Measurements from ENCODE around the gene VPS8.

Gene VPS8

GRCh38 chr3:184796551-184796950, 15.4 kb upstream of the VPS8 start:
- no peaks in the 10 kb centered on the region for H3K36me3 ChIP-seq (ENCODE audit: control insufficient read depth, insufficient read depth, low read length)
- DNase-seq (ENCODE audit: extremely low read depth, insufficient read length): no peak
- TF ChIP-seq, protein P1, sequence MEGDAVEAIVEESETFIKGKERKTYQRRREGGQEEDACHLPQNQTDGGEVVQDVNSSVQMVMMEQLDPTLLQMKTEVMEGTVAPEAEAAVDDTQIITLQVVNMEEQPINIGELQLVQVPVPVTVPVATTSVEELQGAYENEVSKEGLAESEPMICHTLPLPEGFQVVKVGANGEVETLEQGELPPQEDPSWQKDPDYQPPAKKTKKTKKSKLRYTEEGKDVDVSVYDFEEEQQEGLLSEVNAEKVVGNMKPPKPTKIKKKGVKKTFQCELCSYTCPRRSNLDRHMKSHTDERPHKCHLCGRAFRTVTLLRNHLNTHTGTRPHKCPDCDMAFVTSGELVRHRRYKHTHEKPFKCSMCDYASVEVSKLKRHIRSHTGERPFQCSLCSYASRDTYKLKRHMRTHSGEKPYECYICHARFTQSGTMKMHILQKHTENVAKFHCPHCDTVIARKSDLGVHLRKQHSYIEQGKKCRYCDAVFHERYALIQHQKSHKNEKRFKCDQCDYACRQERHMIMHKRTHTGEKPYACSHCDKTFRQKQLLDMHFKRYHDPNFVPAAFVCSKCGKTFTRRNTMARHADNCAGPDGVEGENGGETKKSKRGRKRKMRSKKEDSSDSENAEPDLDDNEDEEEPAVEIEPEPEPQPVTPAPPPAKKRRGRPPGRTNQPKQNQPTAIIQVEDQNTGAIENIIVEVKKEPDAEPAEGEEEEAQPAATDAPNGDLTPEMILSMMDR (IDR thresholded peaks at IDR 0.05; ENCODE audit: insufficient read depth, low read length, poor library complexity, severe bottlenecking): no peak
- H3K27me3 ChIP-seq (replicated peaks; ENCODE audit: control insufficient read depth, insufficient read depth, low read length): peaks cover 3% of the 10 kb centered on the region; the same call in 1 of the 2 replicates
- no peak overlapping the region for H3K4me3 ChIP-seq (replicated peaks; ENCODE audit: low read depth, low read length)

DNA sequence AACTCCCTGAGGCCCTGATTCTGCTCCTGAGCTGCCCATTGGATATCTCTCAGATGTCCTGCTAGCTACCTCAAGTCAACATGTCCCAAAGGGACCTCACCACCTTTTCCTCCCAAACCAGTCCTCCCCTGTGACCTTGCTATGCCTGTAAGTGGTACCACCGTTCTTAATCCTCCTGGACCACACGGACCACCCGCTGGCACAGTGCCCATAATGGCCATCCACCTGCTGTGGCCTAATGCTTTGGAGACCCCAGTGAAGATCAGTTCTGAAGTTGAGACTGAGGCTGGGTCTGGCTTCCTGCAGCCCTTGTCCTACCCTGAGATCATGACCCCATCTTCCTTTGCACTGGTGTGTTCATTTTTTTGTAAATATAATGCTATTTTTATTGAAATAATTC, 15.0 kb upstream of the VPS8 start:
- Histone ChIP-seq H3K4me3 (replicated peaks; ENCODE audit: low read depth, low read length) (no peak overlapping the region), H3K27me3 (replicated peaks; ENCODE audit: control insufficient read depth, insufficient read depth, low read length) (peaks cover 3% of the 10 kb centered on the region; the same call in 1 of the 2 replicates), H3K36me3 (ENCODE audit: control insufficient read depth, insufficient read depth, low read length) (no peaks in the 10 kb centered on the region)
- DNase-seq (ENCODE audit: extremely low read depth, insufficient read length): no peak
- TF ChIP-seq, protein P1 (IDR thresholded peaks at IDR 0.05; ENCODE audit: insufficient read depth, low read length, poor library complexity, severe bottlenecking): no peak

GRCh38 chr3:184798120-184798519, 13.8 kb upstream of the VPS8 start:
- DNase-seq (ENCODE audit: extremely low read depth, insufficient read length): no peak
- Histone ChIP-seq H3K36me3 (ENCODE audit: control insufficient read depth, insufficient read depth, low read length) (no peaks in the 10 kb centered on the region), H3K4me3 (replicated peaks; ENCODE audit: low read depth, low read length) (no peak overlapping the region), H3K27me3 (replicated peaks; ENCODE audit: control insufficient read depth, insufficient read depth, low read length) (peaks cover 3% of the 10 kb centered on the region; the same call in 1 of the 2 replicates)
- TF ChIP-seq, protein P1 (IDR thresholded peaks at IDR 0.05; ENCODE audit: insufficient read depth, low read length, poor library complexity, severe bottlenecking): no peak

DNA sequence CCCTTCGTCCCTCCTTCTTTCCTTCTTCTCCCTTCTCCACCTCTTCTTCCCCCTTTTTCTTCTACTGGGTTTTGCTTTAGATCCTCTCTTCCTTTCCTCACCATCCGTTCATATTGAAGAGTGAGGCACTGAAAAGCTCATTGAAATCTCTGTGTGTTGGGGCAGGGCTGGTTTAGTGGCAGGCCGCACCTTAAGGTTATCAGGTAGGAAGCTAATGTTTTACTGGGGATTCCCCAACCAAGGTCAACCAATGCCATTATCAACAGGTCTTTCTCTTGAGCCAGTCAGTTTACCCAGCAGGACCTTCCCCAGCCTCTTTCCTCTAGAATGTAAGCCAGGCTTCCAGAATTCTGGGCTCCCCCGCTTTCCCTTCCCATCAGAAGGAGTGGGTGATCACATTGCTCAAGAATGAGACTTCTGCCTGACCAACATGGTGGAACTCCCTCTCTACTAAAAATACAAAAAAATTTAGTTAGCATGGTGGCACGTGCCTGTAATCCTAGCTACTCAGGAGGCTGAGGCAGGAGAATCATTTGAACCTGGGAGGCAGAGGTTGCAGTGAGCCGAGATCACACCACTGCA, 11.5 kb upstream of the VPS8 start:
- H3K4me3 ChIP-seq (replicated peaks; ENCODE audit: low read depth, low read length): no peak overlapping the region
- TF ChIP-seq, protein P1 (IDR thresholded peaks at IDR 0.05; ENCODE audit: insufficient read depth, low read length, poor library complexity, severe bottlenecking): no peak
- no peak for DNase-seq (ENCODE audit: extremely low read depth, insufficient read length)
- no peaks in the 10 kb centered on the region for H3K36me3 ChIP-seq (ENCODE audit: control insufficient read depth, insufficient read depth, low read length)
- peaks cover 1% of the 10 kb centered on the region; the same call in 1 of the 2 replicates for H3K27me3 ChIP-seq (replicated peaks; ENCODE audit: control insufficient read depth, insufficient read depth, low read length)

GRCh38 chr3:184801241-184801785, 10.7 kb upstream of the VPS8 start:
- H3K36me3 ChIP-seq (ENCODE audit: control insufficient read depth, insufficient read depth, low read length): no peaks in the 10 kb centered on the region
- H3K4me3 ChIP-seq (replicated peaks; ENCODE audit: low read depth, low read length): no peak overlapping the region
- TF ChIP-seq, protein P1 (IDR thresholded peaks at IDR 0.05; ENCODE audit: insufficient read depth, low read length, poor library complexity, severe bottlenecking): no peak
- peaks cover 1% of the 10 kb centered on the region; the same call in 1 of the 2 replicates for H3K27me3 ChIP-seq (replicated peaks; ENCODE audit: control insufficient read depth, insufficient read depth, low read length)
- DNase-seq (ENCODE audit: extremely low read depth, insufficient read length): no peak
